H1 (cell line): Measurements from ENCODE around the gene PLCB2. TPM values are rescaled to one million over a fixed set of nuclear protein-coding genes. Genes with fewer than 3 reads are reported as not detected.

ENCODE experiments used
- MAFK ChIP-seq: IDR thresholded peaks from 2 replicates; pipeline ENCODE4 v1.6.1; 2012; ENCODE audit warnings: low read depth, mild to moderate bottlenecking, improper control_type of control experiment, low read length
- SP2 ChIP-seq: IDR thresholded peaks from 2 replicates; pipeline ENCODE4 v1.6.1; 2012; ENCODE audit warnings: mild to moderate bottlenecking, low read length, inconsistent platforms
- polyA plus RNA-seq, 7 experiments: library from polyadenylated mRNA; depleted of rRNA in 3 of 7; stranded (reverse) in 5 of 7; unstranded in 2 of 7; fragments of >200 nt in 5 of 7; fragments of 200-250 nt in 2 of 7; gene quantifications; 1 replicate in 5 of 7; 2 replicates in 1 of 7; 4 replicates in 1 of 7; pipeline versions ENCODE4 v1.2.1 to v1.2.3, GENCODE V29; 2011 to 2013; ENCODE audit warnings: missing spikeins in 2 of 7, mixed read lengths in 2 of 7
- total RNA-seq: library from RNA; stranded (reverse); fragmentation: NEBNext Ultra II Directional; extraction: Animal tissue kit (Norgen Biotek cat#: 25700); gene quantifications from 2 replicates; pipeline ENCODE4 v1.2.1, GENCODE V29; 2021

The PLCB2 gene
- total and polyA plus RNA-seq, 2 of the 8 experiments (the other 6 are each of a cell fraction or from before 2014, with no cell fraction given), result 7.2 to 8.4 TPM

DNA sequence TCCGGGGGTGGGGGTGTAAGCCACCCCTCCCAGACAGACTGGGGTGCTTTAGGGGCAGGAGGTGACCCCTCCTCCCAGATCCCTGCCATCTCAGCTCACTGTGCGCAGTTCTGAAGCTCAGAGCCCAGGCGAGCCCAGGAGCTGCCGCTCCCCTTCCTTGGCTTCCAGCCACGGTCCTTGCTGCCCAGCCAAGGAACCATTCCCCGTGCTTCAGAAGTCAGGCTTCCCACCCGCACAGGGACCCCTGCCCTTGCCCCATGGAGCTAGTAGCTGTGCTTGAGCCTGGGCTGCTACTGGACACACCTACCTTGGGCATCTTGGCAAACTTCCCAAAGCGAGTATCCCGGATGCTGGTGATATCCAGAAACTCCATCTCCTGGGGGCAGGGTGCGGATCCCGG, 4.8 kb downstream of the PLCB2 start (continued):
- TF ChIP-seq SP2, result no peak
- TF ChIP-seq MAFK, result no peak
- TF ChIP-seq, all 59 proteins: peak for 0
